Sigmoid colon (tissue), 7 donors: ENCODE data around the gene SAPCD2. TPM values are rescaled to one million over a fixed set of nuclear protein-coding genes. Genes with fewer than 3 reads are reported as not detected.

Experiments used
- DNase-seq: peaks from one replicate; pipeline ENCODE4 v3.0.0-alpha.2; 2019
- H3K27ac ChIP-seq, 4 donors: fragments of 200-600 bp; sonication (generic); one replicate each; pipeline ENCODE4 v1.5.1; 2016 to 2019; ENCODE audit warnings: mild to moderate bottlenecking in 1 of 4
- H3K27me3 ChIP-seq, 3 donors: fragments of 200-600 bp; sonication (generic); one replicate each; pipeline ENCODE4 v1.5.1; 2019; ENCODE audit warnings: mild to moderate bottlenecking in 1 of 3
- H3K36me3 ChIP-seq, 4 donors: fragments of 200-600 bp; sonication (generic); one replicate each; pipeline ENCODE4 v1.5.1; 2016 to 2019
- H3K4me1 ChIP-seq, 4 donors: fragments of 200-600 bp; sonication (generic); one replicate each; pipeline ENCODE4 v1.5.1; 2017 to 2019
- H3K4me3 ChIP-seq, 4 donors: fragments of 200-600 bp; sonication (generic); one replicate each; pipeline ENCODE4 v1.5.1; 2017 to 2019; ENCODE audit warnings: mild to moderate bottlenecking in 2 of 4, moderate library complexity in 1 of 4
- H3K9me3 ChIP-seq, 4 donors: fragments of 200-600 bp in 3 of 4; sonication (generic) in 3 of 4; one replicate each; pipeline versions ENCODE4 v1.5.1 to v1.6.1; 2013 to 2019
- EP300 ChIP-seq, 4 donors: sonication (generic); formaldehyde crosslinking; IDR thresholded peaks; one replicate each; pipeline ENCODE4 v1.6.1; 2017; ENCODE audit warnings: antibody characterized with exemption in 4 of 4
- POLR2A ChIP-seq, 2 donors: fragments of 450-650 bp; IDR thresholded peaks; one replicate each; pipeline ENCODE4 v1.6.1; 2016; ENCODE audit warnings: antibody characterized with exemption in 2 of 2, mild to moderate bottlenecking in 2 of 2, moderate library complexity in 2 of 2
- POLR2AphosphoS5 ChIP-seq, 4 donors: sonication (generic); formaldehyde crosslinking; IDR thresholded peaks; one replicate each; pipeline ENCODE4 v1.6.1; 2017; ENCODE audit warnings: antibody characterized with exemption in 4 of 4
- WGBS, 2 donors: extraction: QIAGEN DNeasy Blood & Tissue Kit; methylation state at CpG; one replicate each; pipeline ENCODE4 v1.1.7; 2013; 5-methylcytosine and 5-hydroxymethylcytosine counted together
- intact Hi-C: fragments of 100-400 bp; cut with DNase I; formaldehyde crosslinking; loops from one replicate; pipeline ENCODE4 v1.15.1; 2023
- polyA plus RNA-seq, 3 donors: library from polyadenylated mRNA; stranded (reverse); fragments of 200-250 nt; gene quantifications; one replicate each; pipeline ENCODE4 v1.2.3, GENCODE V29; 2013
- total RNA-seq, 4 donors: library from RNA; depleted of rRNA; stranded (reverse); fragments of >200 nt; gene quantifications; one replicate each; pipeline ENCODE4 v1.1.0, GENCODE V29; 2016
- TF ChIP-seq, protein P1 (sequence below), 4 experiments: fragments of 450-650 bp in 3 of 4; fragments of 200-600 bp in 1 of 4; IDR thresholded peaks; one replicate each; pipeline ENCODE4 v1.5.1; 2016 to 2019; ENCODE audit warnings: antibody characterized with exemption in 4 of 4, mild to moderate bottlenecking in 3 of 4, moderate library complexity in 2 of 4
- donor health status: healthy with polysubstance abuse.
- donor health status: Bipolar disorder and iron deficiency.
- donor health status: healthy.

SAPCD2 gene
- total and polyA plus RNA-seq, 7 donors: 0.81 to 16.4 (median 3.7) TPM; not detected in 3

DNA sequence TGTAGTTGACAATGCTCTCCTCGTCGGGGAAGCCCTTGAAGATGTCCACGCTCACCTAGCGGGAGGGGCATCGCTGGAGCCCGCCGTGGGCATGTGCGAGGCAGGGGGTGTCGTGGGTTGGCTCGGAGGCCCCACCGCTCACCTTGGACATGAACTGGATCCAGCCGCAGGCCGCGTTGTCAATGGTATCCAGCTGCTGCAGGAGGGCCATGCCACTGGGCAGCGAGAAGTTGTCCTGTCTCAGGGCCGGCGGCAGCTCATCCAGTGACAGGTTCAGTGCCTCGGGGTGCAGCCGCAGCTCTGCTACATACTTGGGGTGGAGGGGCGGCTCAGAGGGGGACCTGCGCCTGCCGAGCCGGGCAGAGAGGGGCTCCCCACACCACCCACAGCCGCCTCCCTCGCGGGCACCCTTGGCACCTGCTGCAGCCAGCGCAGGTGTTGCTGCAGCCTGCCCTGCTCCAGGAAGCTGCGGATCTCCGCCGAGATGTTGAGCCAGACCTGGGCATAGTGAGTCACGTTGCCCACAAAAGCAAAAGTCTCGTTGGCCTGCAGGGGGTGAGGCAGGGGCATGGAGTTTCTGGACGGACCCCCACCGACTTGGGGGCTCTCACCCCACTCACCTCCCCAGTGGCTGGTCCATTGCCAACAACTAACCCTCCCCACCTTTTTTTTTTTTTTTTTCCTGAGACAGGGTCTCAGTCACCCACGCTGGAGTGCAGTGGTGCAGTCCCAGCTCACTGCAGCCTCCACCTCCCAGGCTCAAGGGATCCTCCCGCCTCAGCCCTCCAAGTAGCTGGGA, 51.4 kb downstream of the SAPCD2 start:
- intact Hi-C loops: no loop called here
- Histone ChIP-seq H3K4me1 (no peaks in the 10 kb centered on the region), H3K4me3 (no peak overlapping the region), H3K9me3 (no peaks in the 10 kb centered on the region), H3K36me3 (peaks cover 0 to 39% (median 7%) of the 10 kb centered on the region in 4 donors), H3K27ac (no peak overlapping the region), H3K27me3 (no peaks in the 10 kb centered on the region)
- no peak for TF ChIP-seq EP300 (IDR thresholded peaks at IDR 0.05)
- no peak for DNase-seq
- 93% methylated on average over 36 of the region's 36 CpGs for WGBS, 2 donors

DNA sequence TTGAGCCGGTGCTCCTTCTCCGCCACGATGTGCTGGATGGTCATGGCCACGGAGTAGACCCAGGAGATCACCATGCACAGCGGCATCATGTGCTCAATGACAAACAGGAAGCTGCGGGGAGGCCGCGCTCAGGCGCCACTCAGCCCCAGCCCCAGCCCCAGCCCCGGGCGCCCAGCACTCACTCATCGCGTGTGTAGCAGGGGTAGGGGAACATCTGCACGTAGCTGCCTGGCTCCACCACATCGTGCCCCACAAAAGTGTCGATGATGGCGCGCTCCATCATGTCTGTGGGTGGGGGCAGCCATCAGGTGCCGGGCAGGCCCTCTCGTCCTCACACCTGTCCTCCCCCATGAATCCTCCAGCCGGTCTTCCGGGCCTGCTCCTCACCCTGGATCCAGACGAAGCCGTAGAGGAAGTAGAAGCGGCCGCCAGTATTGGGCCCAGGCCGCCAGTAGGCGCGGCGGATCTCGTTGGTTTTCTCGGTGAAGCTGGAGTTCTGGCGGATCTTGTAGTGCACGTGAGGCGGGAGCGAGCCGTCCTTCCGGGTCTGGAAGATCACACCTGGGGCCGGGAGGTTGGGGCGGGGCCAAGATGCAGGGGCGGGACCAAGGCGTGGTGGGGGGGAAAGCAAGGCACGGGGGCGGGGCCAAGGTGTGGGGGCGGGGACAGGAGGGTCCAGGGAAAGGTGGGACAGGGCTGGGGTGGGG, 52.4 kb downstream of the SAPCD2 start:
- DNase-seq: no peak
- Histone ChIP-seq H3K4me3 (no peak overlapping the region), H3K4me1 (no peaks in the 10 kb centered on the region), H3K27ac (no peak overlapping the region), H3K27me3 (no peaks in the 10 kb centered on the region), H3K9me3 (no peaks in the 10 kb centered on the region), H3K36me3 (peaks cover 0 to 47% (median 7%) of the 10 kb centered on the region in 4 donors)
- WGBS, 2 donors: 94 to 95% methylated on average over 45 of the region's 45 CpGs
- no peak for TF ChIP-seq EP300 (IDR thresholded peaks at IDR 0.05)
- intact Hi-C loops: no loop called here

DNA sequence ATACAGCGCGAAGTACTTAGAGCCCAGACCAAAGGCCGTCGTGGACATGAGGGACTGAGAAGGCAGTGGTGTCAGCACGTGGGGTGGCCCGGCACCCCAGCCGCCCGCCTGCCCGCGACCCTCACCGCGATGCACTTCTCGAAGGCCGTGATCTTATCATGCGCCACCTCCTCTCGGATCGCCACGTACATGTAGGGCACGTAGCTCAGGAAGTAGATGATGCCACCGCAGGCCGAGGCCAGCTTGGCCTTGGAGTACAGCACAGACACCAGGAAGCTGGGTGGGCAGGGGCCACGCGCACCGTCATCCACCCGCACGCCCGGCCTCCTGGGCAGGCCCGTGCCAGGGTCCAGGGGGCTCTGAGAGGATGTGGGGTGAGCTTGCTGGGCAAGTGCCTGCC, 53.3 kb downstream of the SAPCD2 start:
- Histone ChIP-seq H3K4me1 (no peaks in the 10 kb centered on the region), H3K27ac (no peak overlapping the region), H3K9me3 (no peaks in the 10 kb centered on the region), H3K4me3 (no peak overlapping the region), H3K27me3 (no peaks in the 10 kb centered on the region), H3K36me3 (peaks cover 0 to 56% (median 14%) of the 10 kb centered on the region in 4 donors)
- WGBS, 2 donors: 98% methylated on average over 28 of the region's 28 CpGs
- TF ChIP-seq EP300 (IDR thresholded peaks at IDR 0.05) (no peak), POLR2AphosphoS5 (IDR thresholded peaks at IDR 0.05) (no peak), POLR2A (IDR thresholded peaks at IDR 0.05) (no peak)
- TF ChIP-seq, protein P1, sequence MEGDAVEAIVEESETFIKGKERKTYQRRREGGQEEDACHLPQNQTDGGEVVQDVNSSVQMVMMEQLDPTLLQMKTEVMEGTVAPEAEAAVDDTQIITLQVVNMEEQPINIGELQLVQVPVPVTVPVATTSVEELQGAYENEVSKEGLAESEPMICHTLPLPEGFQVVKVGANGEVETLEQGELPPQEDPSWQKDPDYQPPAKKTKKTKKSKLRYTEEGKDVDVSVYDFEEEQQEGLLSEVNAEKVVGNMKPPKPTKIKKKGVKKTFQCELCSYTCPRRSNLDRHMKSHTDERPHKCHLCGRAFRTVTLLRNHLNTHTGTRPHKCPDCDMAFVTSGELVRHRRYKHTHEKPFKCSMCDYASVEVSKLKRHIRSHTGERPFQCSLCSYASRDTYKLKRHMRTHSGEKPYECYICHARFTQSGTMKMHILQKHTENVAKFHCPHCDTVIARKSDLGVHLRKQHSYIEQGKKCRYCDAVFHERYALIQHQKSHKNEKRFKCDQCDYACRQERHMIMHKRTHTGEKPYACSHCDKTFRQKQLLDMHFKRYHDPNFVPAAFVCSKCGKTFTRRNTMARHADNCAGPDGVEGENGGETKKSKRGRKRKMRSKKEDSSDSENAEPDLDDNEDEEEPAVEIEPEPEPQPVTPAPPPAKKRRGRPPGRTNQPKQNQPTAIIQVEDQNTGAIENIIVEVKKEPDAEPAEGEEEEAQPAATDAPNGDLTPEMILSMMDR (IDR thresholded peaks at IDR 0.05): no peak
- intact Hi-C loops: no loop called here
- DNase-seq: no peak

- Histone ChIP-seq H3K27me3 (no peaks in the 10 kb centered on the region), H3K36me3 (peaks cover 0 to 62% (median 17%) of the 10 kb centered on the region in 4 donors), H3K4me3 (no peak overlapping the region), H3K9me3 (no peaks in the 10 kb centered on the region), H3K27ac (no peak overlapping the region), H3K4me1 (no peaks in the 10 kb centered on the region)
- TF ChIP-seq POLR2AphosphoS5 (IDR thresholded peaks at IDR 0.05) (no peak), POLR2A (IDR thresholded peaks at IDR 0.05) (no peak), EP300 (IDR thresholded peaks at IDR 0.05) (no peak)
- TF ChIP-seq, protein P1 (IDR thresholded peaks at IDR 0.05): no peak
- 96% methylated on average over 16 of the region's 16 CpGs for WGBS, 2 donors
- intact Hi-C loops: no loop called here
- DNase-seq: no peak
Observed at GRCh38 chr9:137016436-137016835, 53.9 kb downstream of the SAPCD2 start.

DNA sequence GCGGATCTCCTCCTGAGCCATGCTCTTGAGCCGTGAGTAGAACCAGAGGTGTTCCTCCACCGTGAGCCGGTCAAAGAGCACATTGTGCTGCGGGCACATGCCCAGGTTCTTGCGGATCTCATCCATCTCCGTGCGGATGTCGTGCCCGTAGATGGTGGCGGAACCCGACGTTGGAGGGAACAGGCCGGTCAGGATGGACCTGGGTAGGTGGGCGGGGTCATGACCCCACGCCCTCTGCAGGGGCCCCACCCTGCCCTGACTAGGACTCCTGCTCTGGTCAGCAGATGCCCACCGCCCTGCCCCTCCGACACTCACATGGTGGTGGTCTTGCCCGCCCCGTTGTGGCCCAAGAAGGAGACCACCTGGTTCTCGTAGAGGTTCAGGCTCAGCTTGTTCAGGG, 54.4 kb downstream of the SAPCD2 start:
- DNase-seq: no peak
- TF ChIP-seq POLR2AphosphoS5 (IDR thresholded peaks at IDR 0.05) (no peak), POLR2A (IDR thresholded peaks at IDR 0.05) (no peak), EP300 (IDR thresholded peaks at IDR 0.05) (no peak)
- TF ChIP-seq, protein P1 (IDR thresholded peaks at IDR 0.05): no peak
- no peaks in the 10 kb centered on the region for H3K9me3 ChIP-seq
- intact Hi-C loops: no loop called here
- H3K4me3 ChIP-seq: no peak overlapping the region
- H3K27ac ChIP-seq: no peak overlapping the region
- no peaks in the 10 kb centered on the region for H3K4me1 ChIP-seq
- peaks cover 0 to 67% (median 19%) of the 10 kb centered on the region in 4 donors for H3K36me3 ChIP-seq
- H3K27me3 ChIP-seq: no peaks in the 10 kb centered on the region
- WGBS, 2 donors: 96 to 98% methylated on average over 21 of the region's 21 CpGs
